IMR-90 (cell line): ENCODE results near the gene CNTRL. TPM values are rescaled to one million over a fixed set of nuclear protein-coding genes. Genes with fewer than 3 reads are reported as not detected.

Experiments
- ATAC-seq: fragments of 200-7000 bp; cut with Tn5 transposase; 2 replicates; pipeline ENCODE4 v1.9.1; 2020; ENCODE audit warnings: low read depth, mild to moderate bottlenecking, moderate library complexity
- BruUV-seq: library from RNA; stranded (reverse); fragments of 400-500 nt; replicated peaks from 2 replicates; lab custom pipeline; 2021; lab: Mats Ljungman, UMichigan
- CTCF ChIA-PET: fragments of 300-600 bp; formaldehyde crosslinking; extraction: SDS; loops from one replicate; lab custom pipeline; 2021; ENCODE audit warnings: antibody characterized with exemption; lab: Yijun Ruan, JAX
- POLR2A ChIA-PET: fragments of 300-600 bp; sonication (Branson Sonifier 250); formaldehyde crosslinking; loops from one replicate; lab custom pipeline; 2022; ENCODE audit warnings: antibody characterized with exemption; ENCODE audit not compliant: unreplicated experiment; lab: Charles Lee
- DNase-seq: peaks from one replicate; pipeline ENCODE4 v3.0.0; 2013
- H2AFZ ChIP-seq: replicated peaks from 2 replicates; pipeline ENCODE3; 2013; ENCODE audit warnings: low read length, mild to moderate bottlenecking; ENCODE audit not compliant: poor library complexity
- H2AK5ac ChIP-seq: 2 replicates; pipeline ENCODE4 v1.6.1; 2013; ENCODE audit warnings: low read depth, low read length, inconsistent platforms
- H2AK9ac ChIP-seq: replicated peaks from 2 replicates; pipeline ENCODE3; 2013; ENCODE audit warnings: mild to moderate bottlenecking, low read depth, low read length, moderate library complexity; ENCODE audit not compliant: poor library complexity
- H2BK120ac ChIP-seq: 2 replicates; pipeline ENCODE4 v1.6.1; 2013; ENCODE audit warnings: low read depth, low read length, inconsistent platforms
- H2BK15ac ChIP-seq: 3 replicates; pipeline ENCODE4 v1.6.1; 2013; ENCODE audit warnings: low read depth, low read length, inconsistent platforms
- H2BK20ac ChIP-seq: 2 replicates; pipeline ENCODE4 v1.6.1; 2013; ENCODE audit warnings: low read depth, mild to moderate bottlenecking, inconsistent platforms, low read length, moderate library complexity
- H2BK5ac ChIP-seq: 2 replicates; pipeline ENCODE4 v1.6.1; 2013; ENCODE audit warnings: mild to moderate bottlenecking, low read depth, low read length, inconsistent platforms; ENCODE audit not compliant: poor library complexity, severe bottlenecking
- H3K14ac ChIP-seq: replicated peaks from 2 replicates; pipeline ENCODE4 v1.6.1; 2013; ENCODE audit warnings: low read depth, low read length, inconsistent platforms
- H3K18ac ChIP-seq: 2 replicates; pipeline ENCODE4 v1.6.1; 2013; ENCODE audit warnings: low read depth, low read length, control low read depth
- H3K23ac ChIP-seq: 2 replicates; pipeline ENCODE4 v1.6.1; 2013; ENCODE audit warnings: low read depth, low read length, inconsistent platforms
- H3K27ac ChIP-seq: 2 replicates; pipeline ENCODE4 v1.5.1; 2013; ENCODE audit warnings: mild to moderate bottlenecking, control low read depth, low read length; ENCODE audit not compliant: insufficient read depth
- H3K27me3 ChIP-seq: 2 replicates; pipeline ENCODE4 v1.6.1; 2013; ENCODE audit warnings: low read length; ENCODE audit not compliant: control insufficient read depth, insufficient read depth
- H3K36me3 ChIP-seq: 2 replicates; pipeline ENCODE4 v1.6.1; 2013; ENCODE audit warnings: low read length, mixed read lengths; ENCODE audit not compliant: control insufficient read depth, insufficient read depth
- H3K4ac ChIP-seq: 2 replicates; pipeline ENCODE4 v1.6.1; 2013; ENCODE audit warnings: low read depth, low read length, inconsistent platforms
- H3K4me1 ChIP-seq: 2 replicates; pipeline ENCODE4 v1.6.1; 2013; ENCODE audit warnings: low read length, mixed read lengths; ENCODE audit not compliant: control insufficient read depth, insufficient read depth
- H3K4me2 ChIP-seq: 2 replicates; pipeline ENCODE4 v1.6.1; 2013; ENCODE audit warnings: low read depth, mild to moderate bottlenecking, control low read depth, low read length, moderate library complexity
- H3K4me3 ChIP-seq: 2 replicates; pipeline ENCODE4 v1.5.1; 2013; ENCODE audit warnings: low read depth, mild to moderate bottlenecking, control low read depth, low read length, moderate library complexity; ENCODE audit not compliant: insufficient read depth
- H3K56ac ChIP-seq: 2 replicates; pipeline ENCODE4 v1.6.1; 2013; ENCODE audit warnings: low read length, inconsistent platforms; ENCODE audit not compliant: insufficient read depth; ENCODE audit errors: extremely low read depth
- H3K79me1 ChIP-seq, 2 experiments: 2 replicates each; pipeline ENCODE4 v1.6.1; 2013; ENCODE audit warnings: low read length in 2 of 2, inconsistent platforms in 1 of 2, low read depth in 1 of 2
- H3K9ac ChIP-seq: 2 replicates; pipeline ENCODE4 v1.6.1; 2013; ENCODE audit warnings: low read depth, low read length, control low read depth
- H3K9me1 ChIP-seq: 2 replicates; pipeline ENCODE4 v1.6.1; 2013; ENCODE audit warnings: low read length, inconsistent platforms; ENCODE audit not compliant: insufficient read depth
- H3K9me3 ChIP-seq: 2 replicates; pipeline ENCODE4 v1.6.1; 2013; ENCODE audit warnings: low read length; ENCODE audit not compliant: control insufficient read depth, insufficient read depth
- H4K20me1 ChIP-seq: 2 replicates; pipeline ENCODE4 v1.6.1; 2013; ENCODE audit warnings: low read length, inconsistent platforms; ENCODE audit not compliant: insufficient read depth
- H4K5ac ChIP-seq: 2 replicates; pipeline ENCODE4 v1.6.1; 2013; ENCODE audit warnings: mild to moderate bottlenecking, low read depth, low read length, control low read depth
- H4K8ac ChIP-seq, 2 experiments: 2 replicates each; pipeline ENCODE4 v1.6.1; 2013; ENCODE audit warnings: low read depth in 2 of 2, low read length in 2 of 2, control low read depth in 1 of 2, inconsistent platforms in 1 of 2
- H4K91ac ChIP-seq: 2 replicates; pipeline ENCODE4 v1.6.1; 2013; ENCODE audit warnings: low read depth, low read length, inconsistent platforms; ENCODE audit not compliant: insufficient read depth
- BHLHE40 ChIP-seq: fragments of 150-350 bp; IDR thresholded peaks from 2 replicates; pipeline ENCODE4 v1.6.1; 2016; ENCODE audit warnings: mild to moderate bottlenecking, low read depth, low read length
- CEBPB ChIP-seq: IDR thresholded peaks from 2 replicates; pipeline ENCODE4 v1.6.1; 2012; ENCODE audit warnings: low read depth, low read length, improper control_type of control experiment
- CHD1 ChIP-seq: IDR thresholded peaks from 2 replicates; pipeline ENCODE4 v1.6.1; 2012; ENCODE audit warnings: low read depth, low read length, improper control_type of control experiment
- CTCF ChIP-seq: conservative IDR thresholded peaks from 2 replicates; pipeline ENCODE4 v1.5.1; 2012; ENCODE audit warnings: mild to moderate bottlenecking, low read depth, low read length, improper control_type of control experiment
- FOS ChIP-seq: fragments of 150-350 bp; IDR thresholded peaks from 2 replicates; pipeline ENCODE4 v1.6.1; 2016; ENCODE audit warnings: low read depth, low read length
- MAZ ChIP-seq: IDR thresholded peaks from 2 replicates; pipeline ENCODE4 v1.6.1; 2012; ENCODE audit warnings: low read depth, mild to moderate bottlenecking, low read length, improper control_type of control experiment, moderate library complexity, borderline replicate concordance
- MXI1 ChIP-seq: IDR thresholded peaks from 2 replicates; pipeline ENCODE4 v1.6.1; 2012; ENCODE audit warnings: low read depth, mild to moderate bottlenecking, low read length, moderate library complexity, borderline replicate concordance
- NFE2L2 ChIP-seq: fragments of 150-350 bp; IDR thresholded peaks from 2 replicates; pipeline ENCODE4 v1.6.1; 2016; ENCODE audit warnings: low read depth, mild to moderate bottlenecking, low read length
- RAD21 ChIP-seq: IDR thresholded peaks from 2 replicates; pipeline ENCODE4 v1.6.1; 2012; ENCODE audit warnings: low read length, improper control_type of control experiment
- RCOR1 ChIP-seq: IDR thresholded peaks from 2 replicates; pipeline ENCODE4 v1.6.1; 2012; ENCODE audit warnings: mild to moderate bottlenecking, low read length, improper control_type of control experiment; ENCODE audit not compliant: insufficient replicate concordance
- RFX5 ChIP-seq: IDR thresholded peaks from 2 replicates; pipeline ENCODE4 v1.8.0; 2012; ENCODE audit warnings: low read depth, mild to moderate bottlenecking, low read length, moderate library complexity
- SMC3 ChIP-seq: fragments of 150-350 bp; IDR thresholded peaks from 2 replicates; pipeline ENCODE4 v1.6.1; 2016; ENCODE audit warnings: low read depth, mild to moderate bottlenecking, antibody characterized with exemption, low read length, moderate library complexity
- USF2 ChIP-seq: fragments of 150-350 bp; IDR thresholded peaks from 2 replicates; pipeline ENCODE4 v1.6.1; 2017; ENCODE audit warnings: mild to moderate bottlenecking, antibody characterized with exemption, low read length, low read depth
- WGBS, 2 experiments: methylation state at CpG; one replicate each; pipeline versions ENCODE4 v1.1.5 to v1.1.7; 2013; ENCODE audit warnings: missing lambda C conversion rate in 2 of 2; ENCODE audit not compliant: insufficient read length in 1 of 2; ENCODE audit errors: extremely low coverage in 2 of 2; 5-methylcytosine and 5-hydroxymethylcytosine counted together
- dilution Hi-C: fragments of 300-500 bp; cut with HindIII; formaldehyde crosslinking; loops from one replicate; pipeline ENCODE4 v1.14.3; 2018; ENCODE audit warnings: low sequenced_read_pairs; ENCODE audit not compliant: unreplicated experiment
- in situ Hi-C: fragments of 300-500 bp; cut with MboI; formaldehyde crosslinking; loops from 3 replicates; pipeline ENCODE4 v1.14.3; 2019; ENCODE audit warnings: low sequenced_read_pairs, inconsistent platforms, mixed read lengths
- intact Hi-C: fragments of 100-400 bp; cut with micrococcal nuclease; formaldehyde crosslinking; loops from 2 replicates; pipeline ENCODE4 v1.10.0; 2022
- polyA plus RNA-seq, 3 experiments: library from polyadenylated mRNA; depleted of rRNA; stranded (reverse); fragments of >200 nt; gene quantifications; 2 replicates each; pipeline ENCODE4 v1.2.3, GENCODE V29; 2012; ENCODE audit warnings: low replicate concordance in 1 of 3
- total RNA-seq: library from RNA; depleted of rRNA; stranded (reverse); fragments of >200 nt; gene quantifications from 2 replicates; pipeline ENCODE4 v1.2.3, GENCODE V29; 2012

Gene CNTRL
- total and polyA plus RNA-seq, 2 of the 4 experiments (the other 2 are of a cell fraction), result 4.5 to 7.3 TPM

GRCh38 chr9:121194730-121195129, 120.0 kb downstream of the CNTRL start:
- peaks cover 9% of the 10 kb centered on the region for H3K9me1 ChIP-seq
- H4K5ac ChIP-seq, result no peak overlapping the region
- in situ Hi-C loops (no loop called here), dilution Hi-C loops (no loop called here), intact Hi-C loops (loop anchor here (5.0 kb wide), 2 partner anchors 212 to 437 kb away; no protein-coding TSS in a partner anchor)
- no peak overlapping the region for H2AK9ac ChIP-seq
- H3K56ac ChIP-seq, result no peak overlapping the region
- H3K9ac ChIP-seq, result no peak overlapping the region
- H3K4me1 ChIP-seq, result peaks cover 6% of the 10 kb centered on the region
- H2BK5ac ChIP-seq, result no peak overlapping the region
- H3K79me1 ChIP-seq, result peaks cover 0 to 36% of the 10 kb centered on the region in 2 experiments; a peak in 2 of 4 replicates
- TF ChIP-seq SMC3 (no peak), USF2 (no peak), MAZ (no peak), RFX5 (no peak), BHLHE40 (no peak), NFE2L2 (no peak), FOS (no peak), RCOR1 (no peak), CHD1 (no peak), CEBPB (no peak), MXI1 (no peak), CTCF (no peak), RAD21 (no peak)
- no peak overlapping the region for H4K8ac ChIP-seq
- BruUV-seq, result no TSS peak
- no peaks in the 10 kb centered on the region for H3K27me3 ChIP-seq
- no peak overlapping the region for H2BK120ac ChIP-seq
- no CpG with 5 or more reads among the region's 1 CpG for WGBS, 2 experiments
- H3K14ac ChIP-seq, result no peak overlapping the region
- H2BK20ac ChIP-seq, result no peak overlapping the region
- no peaks in the 10 kb centered on the region for H3K9me3 ChIP-seq
- H4K91ac ChIP-seq, result no peak overlapping the region
- ATAC-seq (no peak), DNase-seq (no peak)
- H2BK15ac ChIP-seq, result no peak overlapping the region
- no peaks in the 10 kb centered on the region; the same call in 1 of the 2 replicates for H3K36me3 ChIP-seq
- H3K4me2 ChIP-seq, result peak overlapping the region; percentile 33; the same call in 1 of the 2 replicates
- H2AK5ac ChIP-seq, result no peak overlapping the region
- H3K4ac ChIP-seq, result no peak overlapping the region
- H3K18ac ChIP-seq, result no peak overlapping the region
- peaks cover 97% of the 10 kb centered on the region for H4K20me1 ChIP-seq
- CTCF ChIA-PET, result interaction anchor here (1.0 kb wide), 1 partner anchor 325 kb away, joined by 3 read pairs; no protein-coding TSS in a partner anchor
- H2AFZ ChIP-seq, result no peak overlapping the region
- no peak overlapping the region for H3K4me3 ChIP-seq
- H3K27ac ChIP-seq, result no peak overlapping the region
- H3K23ac ChIP-seq, result no peak overlapping the region
- POLR2A ChIA-PET, result no interaction called here
